Esophagus (tissue), 2 donors: Measurements from ENCODE around the gene VEGFD. TPM values are rescaled to one million over a fixed set of nuclear protein-coding genes. Genes with fewer than 3 reads are reported as not detected.
"Not testable (repeated sequence)": the region's sequence is repeated elsewhere in the genome, so short reads cannot be mapped to it uniquely, and the experiment has no call there.

Experiments
- H3K27ac ChIP-seq, 2 donors: one replicate each; pipeline ENCODE4 v1.5.1; 2013; ENCODE audit warnings: low read depth in 2 of 2, mild to moderate bottlenecking in 2 of 2, inconsistent platforms in 1 of 2, low read length in 1 of 2, moderate library complexity in 1 of 2
- H3K27me3 ChIP-seq, 2 donors: one replicate each; pipeline ENCODE4 v1.6.1; 2013; ENCODE audit warnings: low read length in 2 of 2, control low read depth in 1 of 2, mild to moderate bottlenecking in 1 of 2; ENCODE audit not compliant: insufficient read depth in 2 of 2, control insufficient read depth in 1 of 2
- H3K36me3 ChIP-seq, 2 donors: one replicate each; pipeline ENCODE4 v1.6.1; 2013; ENCODE audit warnings: low read length in 1 of 2; ENCODE audit not compliant: control insufficient read depth in 2 of 2, insufficient read depth in 2 of 2
- H3K4me1 ChIP-seq, 2 donors: one replicate each; pipeline ENCODE4 v1.6.1; 2013; ENCODE audit warnings: low read length in 1 of 2; ENCODE audit not compliant: control insufficient read depth in 2 of 2, insufficient read depth in 2 of 2
- H3K4me3 ChIP-seq, 2 donors: one replicate each; pipeline ENCODE4 v1.5.1; 2013; ENCODE audit warnings: low read length in 2 of 2, mild to moderate bottlenecking in 2 of 2, low read depth in 1 of 2, moderate library complexity in 1 of 2
- H3K9me3 ChIP-seq, 2 donors: one replicate each; pipeline ENCODE4 v1.6.1; 2013; ENCODE audit warnings: mild to moderate bottlenecking in 2 of 2, low read depth in 1 of 2, low read length in 1 of 2, moderate library complexity in 1 of 2; ENCODE audit not compliant: control insufficient read depth in 2 of 2, insufficient read depth in 1 of 2
- WGBS, 2 donors: extraction: QIAGEN DNeasy Blood & Tissue Kit; methylation state at CpG; one replicate each; pipeline ENCODE4 v1.1.7; 2013; 5-methylcytosine and 5-hydroxymethylcytosine counted together
- polyA plus RNA-seq, 2 donors: library from polyadenylated mRNA; stranded (reverse); fragments of 200-250 nt; gene quantifications; one replicate each; pipeline ENCODE4 v1.2.3, GENCODE V29; 2013
- donor health status: healthy with polysubstance abuse.
- donor health status: Bipolar disorder and iron deficiency.

Gene VEGFD
- polyA plus RNA-seq, 2 donors = 0.56 to 0.57 TPM

DNA sequence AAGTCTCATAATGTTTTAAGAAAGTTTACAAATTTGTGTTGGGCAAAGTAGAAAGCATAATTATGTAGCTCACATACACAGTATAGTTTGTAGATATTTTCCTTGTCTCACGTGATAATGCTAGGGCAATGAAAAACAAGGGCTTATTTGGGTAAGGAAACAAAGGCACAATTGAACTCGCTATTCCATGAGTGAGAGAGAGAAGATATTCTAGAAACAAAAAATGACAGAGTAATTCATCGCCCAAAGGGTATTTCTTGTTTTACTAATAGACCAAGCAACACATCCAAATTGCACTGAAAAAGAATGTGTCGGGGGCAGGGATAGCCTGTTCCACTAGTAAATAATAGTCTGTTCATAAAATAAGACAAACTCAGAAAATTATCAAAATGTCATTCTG lies 65.1 kb downstream of the VEGFD start:
- Histone ChIP-seq H3K4me3 (no peak overlapping the region), H3K27me3 (no peaks in the 10 kb centered on the region), H3K36me3 (peaks cover 2 to 4% of the 10 kb centered on the region in 2 donors), H3K9me3 (no peaks in the 10 kb centered on the region), H3K4me1 (no peaks in the 10 kb centered on the region), H3K27ac (no peak overlapping the region)
- WGBS, 2 donors = 85 to 98% methylated on average over 4 of the region's 4 CpGs

DNA sequence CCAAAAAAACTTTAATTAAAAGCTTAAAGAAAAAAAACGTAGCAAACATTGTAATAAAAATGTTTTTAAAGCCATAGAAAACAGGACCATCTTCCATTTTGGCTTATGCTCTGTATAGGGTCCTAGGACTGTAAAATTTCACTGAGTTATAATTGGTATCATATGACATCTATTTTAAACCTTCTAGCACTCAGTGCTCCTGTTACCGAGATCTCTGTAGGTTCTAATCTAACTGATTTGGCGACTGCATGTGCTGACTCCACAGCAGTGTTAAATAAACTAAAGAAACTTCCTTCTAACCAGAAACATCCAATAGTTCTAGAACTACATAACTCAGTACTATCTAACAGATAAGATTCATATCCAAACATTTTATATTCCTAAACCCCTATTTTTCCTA lies 68.7 kb downstream of the VEGFD start, which contains the start of gene ASB11:
TSS of gene ASB11 (minus strand) at position 132 of the 400 bp plus-strand sequence. CDS start at position 97, 35 bp downstream.
- Histone ChIP-seq H3K4me3 (no peak within 1 kb of the TSS), H3K27me3 (no peaks in the 10 kb centered on the region), H3K36me3 (no peaks in the 10 kb centered on the region), H3K27ac (no peak within 1 kb of the TSS), H3K4me1 (no peaks in the 10 kb centered on the region), H3K9me3 (no peaks in the 10 kb centered on the region)
- WGBS, 2 donors = 53 to 68% methylated on average over 3 of the region's 3 CpGs

DNA sequence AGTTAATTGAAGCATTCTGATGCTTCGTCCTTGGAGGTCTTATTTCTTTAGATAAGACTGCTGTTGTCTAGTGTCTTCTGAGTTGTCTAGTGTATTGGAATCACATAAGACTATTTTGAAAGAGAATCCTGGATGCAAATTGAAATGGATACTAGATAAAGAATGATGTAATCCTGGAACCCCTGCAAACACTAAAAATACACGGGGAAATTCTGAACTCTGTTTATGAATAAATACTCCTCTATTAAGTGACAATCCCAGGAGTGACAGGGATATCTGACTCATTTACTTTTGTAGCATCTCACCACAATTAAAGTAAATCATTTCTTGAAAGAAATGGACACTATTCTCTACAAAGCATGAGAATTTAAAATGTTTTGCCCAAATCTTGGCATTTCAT lies 69.7 kb downstream of the VEGFD start:
- Histone ChIP-seq H3K4me3 (no peak overlapping the region), H3K9me3 (no peaks in the 10 kb centered on the region), H3K27ac (no peak overlapping the region), H3K27me3 (no peaks in the 10 kb centered on the region), H3K4me1 (no peaks in the 10 kb centered on the region), H3K36me3 (no peaks in the 10 kb centered on the region)
- 41% methylated on average over 2 of the region's 2 CpGs for WGBS, 2 donors

GRCh38 chrX:15311119-15311518 lies 73.1 kb downstream of the VEGFD start:
- H3K27me3 ChIP-seq = no peaks in the 10 kb centered on the region
- H3K4me1 ChIP-seq = no peaks in the 10 kb centered on the region
- H3K36me3 ChIP-seq = no peaks in the 10 kb centered on the region
- no peak overlapping the region for H3K4me3 ChIP-seq
- H3K9me3 ChIP-seq = no peaks in the 10 kb centered on the region
- no peak overlapping the region for H3K27ac ChIP-seq
- 77 to 91% methylated on average over 3 of the region's 3 CpGs for whole genome bisulfite sequencing, 2 donors

- 16 to 31% methylated on average over 3 of the region's 3 CpGs for WGBS, 2 donors
- Histone ChIP-seq H3K36me3 (no peaks in the 10 kb centered on the region), H3K9me3 (no peaks in the 10 kb centered on the region), H3K27me3 (no peaks in the 10 kb centered on the region), H3K4me3 (no peak overlapping the region), H3K4me1 (no peaks in the 10 kb centered on the region), H3K27ac (no peak overlapping the region)
These were observed 74.1 kb downstream of the VEGFD start for GRCh38 chrX:15310117-15310516.

- not testable (repeated sequence) for H3K36me3 ChIP-seq, H3K27me3 ChIP-seq, H3K4me3 ChIP-seq, H3K9me3 ChIP-seq, H3K4me1 ChIP-seq, H3K27ac ChIP-seq
- 78 to 85% methylated on average over 3 of the region's 3 CpGs for WGBS, 2 donors
These were observed 78.3 kb downstream of the VEGFD start for GRCh38 chrX:15305899-15306298.

DNA sequence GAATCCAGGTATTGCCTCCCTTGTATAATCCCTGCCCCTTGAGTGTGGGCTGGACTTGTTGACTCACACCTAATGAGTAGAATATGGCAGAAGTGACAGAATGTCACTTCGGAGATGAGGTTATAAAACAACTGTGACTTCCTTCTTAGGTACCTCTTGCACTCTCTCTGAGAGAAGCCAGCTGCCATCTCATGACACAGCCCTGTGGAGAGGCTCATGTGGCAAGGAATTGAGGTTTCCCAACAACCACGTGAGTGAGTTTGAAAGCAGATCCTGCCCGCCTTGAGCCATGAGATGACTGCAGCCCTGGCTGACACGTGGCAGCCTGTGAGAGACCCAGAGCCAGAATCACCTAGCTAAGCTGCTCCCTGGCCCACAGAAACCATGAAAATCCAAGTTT lies 82.3 kb downstream of the VEGFD start:
- 36 to 55% methylated on average over 4 of the region's 4 CpGs for WGBS, 2 donors
- Histone ChIP-seq H3K27me3 (no peaks in the 10 kb centered on the region), H3K4me3 (no peak overlapping the region), H3K9me3 (no peaks in the 10 kb centered on the region), H3K4me1 (no peaks in the 10 kb centered on the region), H3K27ac (no peak overlapping the region), H3K36me3 (no peaks in the 10 kb centered on the region)

- Histone ChIP-seq H3K4me1 (no peaks in the 10 kb centered on the region), H3K36me3 (no peaks in the 10 kb centered on the region), H3K27me3 (no peaks in the 10 kb centered on the region), H3K9me3 (no peaks in the 10 kb centered on the region), H3K27ac (no peak overlapping the region), H3K4me3 (no peak overlapping the region)
- 43 to 57% methylated on average over 4 of the region's 4 CpGs for WGBS, 2 donors
These were observed 84.0 kb downstream of the VEGFD start for GRCh38 chrX:15299941-15300851.

- 75 to 85% methylated on average over 3 of the region's 3 CpGs for WGBS, 2 donors
- H3K4me1 ChIP-seq = no peaks in the 10 kb centered on the region
- H3K36me3 ChIP-seq = no peaks in the 10 kb centered on the region
- H3K4me3 ChIP-seq = no peak overlapping the region
- no peak overlapping the region for H3K27ac ChIP-seq
- no peaks in the 10 kb centered on the region for H3K9me3 ChIP-seq
- no peaks in the 10 kb centered on the region for H3K27me3 ChIP-seq
These were observed 85.4 kb downstream of the VEGFD start for GRCh38 chrX:15298780-15299179.

GRCh38 chrX:15298201-15298600 lies 86.0 kb downstream of the VEGFD start:
- Histone ChIP-seq H3K9me3 (no peaks in the 10 kb centered on the region), H3K4me1 (no peaks in the 10 kb centered on the region), H3K4me3 (no peak overlapping the region), H3K36me3 (no peaks in the 10 kb centered on the region), H3K27me3 (no peaks in the 10 kb centered on the region), H3K27ac (no peak overlapping the region)
- 53 to 64% methylated on average over 2 of the region's 2 CpGs for WGBS, 2 donors
